GM12878 (cell line): ENCODE data around the gene ZNF653. TPM values are rescaled to one million over a fixed set of nuclear protein-coding genes. Genes with fewer than 3 reads are reported as not detected.

Experiments
- BMI1 ChIP-seq: fragments of 450-650 bp; IDR thresholded peaks from 2 replicates; pipeline ENCODE4 v1.6.1; 2016; ENCODE audit warnings: mild to moderate bottlenecking, moderate library complexity, borderline replicate concordance
- CREB1 ChIP-seq: IDR thresholded peaks from 2 replicates; pipeline ENCODE4 v1.6.1; 2012; ENCODE audit warnings: low read depth, mild to moderate bottlenecking, inconsistent platforms
- CREM ChIP-seq: IDR thresholded peaks from 2 replicates; pipeline ENCODE4 v1.6.1; 2014; ENCODE audit warnings: antibody characterized with exemption, low read depth
- EZH2 ChIP-seq: IDR thresholded peaks from 2 replicates; pipeline ENCODE4 v1.6.1; 2012; ENCODE audit warnings: low read depth, mild to moderate bottlenecking, control low read depth, inconsistent platforms, low read length, borderline replicate concordance; ENCODE audit not compliant: control insufficient read depth
- FOXK2 ChIP-seq: fragments of 450-650 bp; IDR thresholded peaks from 2 replicates; pipeline ENCODE4 v1.6.1; 2017; ENCODE audit warnings: mild to moderate bottlenecking, moderate library complexity
- KDM1A ChIP-seq: fragments of 200-600 bp; sonication (generic); IDR thresholded peaks from 2 replicates; pipeline ENCODE4 v1.6.1; 2016; ENCODE audit warnings: borderline replicate concordance
- NFIC ChIP-seq: IDR thresholded peaks from 2 replicates; pipeline ENCODE4 v1.6.1; 2012; ENCODE audit warnings: low read depth, mild to moderate bottlenecking, inconsistent platforms, low read length, moderate library complexity
- NFYB ChIP-seq: IDR thresholded peaks from 2 replicates; pipeline ENCODE4 v1.6.1; 2011; ENCODE audit warnings: low read depth, mild to moderate bottlenecking, low read length, improper control_type of control experiment, moderate library complexity; ENCODE audit not compliant: insufficient read depth
- NRF1 ChIP-seq: conservative IDR thresholded peaks from 2 replicates; pipeline ENCODE4 v1.6.1; 2011; ENCODE audit warnings: mild to moderate bottlenecking, low read depth, low read length, improper control_type of control experiment
- PKNOX1 ChIP-seq: fragments of 450-650 bp; IDR thresholded peaks from 2 replicates; pipeline ENCODE4 v1.6.1; 2016; ENCODE audit warnings: mild to moderate bottlenecking
- PRDM15 ChIP-seq: fragments of 450-650 bp; formaldehyde crosslinking; IDR thresholded peaks from 2 replicates; pipeline ENCODE4 v1.4.0; 2020; ENCODE audit warnings: mild to moderate bottlenecking, moderate library complexity
- SMARCA5 ChIP-seq: fragments of 450-650 bp; IDR thresholded peaks from 2 replicates; pipeline ENCODE4 v1.6.1; 2017; ENCODE audit warnings: mild to moderate bottlenecking
- SP1 ChIP-seq: IDR thresholded peaks from one replicate; pipeline ENCODE4 v1.6.1; 2011; ENCODE audit warnings: low read depth, low read length
- ZBTB11 ChIP-seq: fragments of 450-650 bp; formaldehyde crosslinking; IDR thresholded peaks from 2 replicates; pipeline ENCODE4 v1.5.0; 2022; ENCODE audit warnings: mild to moderate bottlenecking, missing genetic modification characterization
- polyA plus RNA-seq, 11 experiments: library from polyadenylated mRNA; depleted of rRNA in 4 of 11; unstranded in 6 of 11; stranded (reverse) in 5 of 11; fragments of >200 nt; fragmentation: Nextera tagmentation in 4 of 11; fragmentation: Illumina TruSeq in 1 of 11; extraction: Ambion mirVana in 4 of 11; extraction: Trizol in 1 of 11; gene quantifications; 1 replicate in 1 of 11; 2 replicates in 10 of 11; pipeline versions ENCODE4 v1.2.1 to v1.2.3, GENCODE V29; 2011 to 2016; ENCODE audit warnings: inconsistent platforms in 2 of 11, missing spikeins in 2 of 11, low read depth in 1 of 11
- total RNA-seq, 4 experiments: library from RNA; depleted of rRNA in 3 of 4; stranded (reverse); fragments of >200 nt in 3 of 4; fragmentation: Illumina TruSeq in 1 of 4; extraction: Trizol in 1 of 4; gene quantifications; 2 replicates each; pipeline versions ENCODE4 v1.2.1 to v1.2.3, GENCODE V29; 2013 to 2021
- TF ChIP-seq, protein P1 (sequence below): IDR thresholded peaks from 2 replicates; pipeline ENCODE4 v1.6.1; 2012; ENCODE audit warnings: mild to moderate bottlenecking, low read depth, low read length
- TF ChIP-seq, protein P2 (sequence below): fragments of 450-650 bp; IDR thresholded peaks from 2 replicates; pipeline ENCODE4 v1.6.1; 2014; ENCODE audit warnings: mild to moderate bottlenecking

The ZNF653 gene
- total and polyA plus RNA-seq, 10 of the 15 experiments (the other 5 are each of a cell fraction or from before 2014, with no cell fraction given) = 2.2 to 13.2 (median 6.7) TPM; not detected in 2

DNA sequence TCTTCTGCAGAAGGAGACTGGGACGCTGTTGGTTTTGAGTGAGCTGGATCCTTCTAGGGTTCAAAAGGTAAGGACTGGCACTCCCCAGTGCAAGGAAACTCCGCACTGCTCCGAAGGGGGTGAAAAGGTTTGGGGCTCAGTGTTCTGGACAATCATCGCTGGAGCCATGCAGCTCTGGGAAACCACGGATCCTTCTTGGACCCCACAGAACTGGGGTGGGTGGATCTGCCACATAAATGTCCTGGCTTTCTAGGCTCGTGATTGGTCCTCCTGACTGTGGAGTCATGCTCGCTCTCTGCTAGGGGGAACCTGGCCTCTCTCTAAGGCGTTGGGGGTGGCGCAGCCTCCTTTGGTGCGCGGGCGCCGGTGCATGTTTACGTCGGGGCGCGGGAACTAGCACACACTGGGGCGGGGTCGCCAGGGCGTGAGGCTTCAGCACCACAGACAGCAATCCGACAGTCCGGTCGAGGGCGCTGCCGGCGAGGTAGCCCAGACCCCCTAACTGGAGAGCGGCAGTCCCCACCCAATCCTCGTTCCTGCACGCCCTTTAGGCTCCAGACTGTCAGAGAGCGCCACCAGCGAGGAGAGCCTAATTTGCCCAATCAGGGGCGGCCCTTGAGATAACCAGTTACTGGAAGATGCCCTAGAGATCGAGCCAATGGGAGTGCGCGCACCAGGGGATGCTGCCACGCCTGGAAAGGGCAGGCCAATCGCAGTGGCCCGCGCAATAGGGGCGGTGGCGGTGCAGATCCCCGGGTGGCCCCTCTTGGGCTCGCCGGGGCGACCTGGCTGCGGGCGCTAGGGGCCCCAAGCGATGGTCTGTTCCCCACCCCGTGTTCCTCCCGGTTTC is 23.9 kb downstream of the ZNF653 start (continued):
- TF ChIP-seq, protein P1, sequence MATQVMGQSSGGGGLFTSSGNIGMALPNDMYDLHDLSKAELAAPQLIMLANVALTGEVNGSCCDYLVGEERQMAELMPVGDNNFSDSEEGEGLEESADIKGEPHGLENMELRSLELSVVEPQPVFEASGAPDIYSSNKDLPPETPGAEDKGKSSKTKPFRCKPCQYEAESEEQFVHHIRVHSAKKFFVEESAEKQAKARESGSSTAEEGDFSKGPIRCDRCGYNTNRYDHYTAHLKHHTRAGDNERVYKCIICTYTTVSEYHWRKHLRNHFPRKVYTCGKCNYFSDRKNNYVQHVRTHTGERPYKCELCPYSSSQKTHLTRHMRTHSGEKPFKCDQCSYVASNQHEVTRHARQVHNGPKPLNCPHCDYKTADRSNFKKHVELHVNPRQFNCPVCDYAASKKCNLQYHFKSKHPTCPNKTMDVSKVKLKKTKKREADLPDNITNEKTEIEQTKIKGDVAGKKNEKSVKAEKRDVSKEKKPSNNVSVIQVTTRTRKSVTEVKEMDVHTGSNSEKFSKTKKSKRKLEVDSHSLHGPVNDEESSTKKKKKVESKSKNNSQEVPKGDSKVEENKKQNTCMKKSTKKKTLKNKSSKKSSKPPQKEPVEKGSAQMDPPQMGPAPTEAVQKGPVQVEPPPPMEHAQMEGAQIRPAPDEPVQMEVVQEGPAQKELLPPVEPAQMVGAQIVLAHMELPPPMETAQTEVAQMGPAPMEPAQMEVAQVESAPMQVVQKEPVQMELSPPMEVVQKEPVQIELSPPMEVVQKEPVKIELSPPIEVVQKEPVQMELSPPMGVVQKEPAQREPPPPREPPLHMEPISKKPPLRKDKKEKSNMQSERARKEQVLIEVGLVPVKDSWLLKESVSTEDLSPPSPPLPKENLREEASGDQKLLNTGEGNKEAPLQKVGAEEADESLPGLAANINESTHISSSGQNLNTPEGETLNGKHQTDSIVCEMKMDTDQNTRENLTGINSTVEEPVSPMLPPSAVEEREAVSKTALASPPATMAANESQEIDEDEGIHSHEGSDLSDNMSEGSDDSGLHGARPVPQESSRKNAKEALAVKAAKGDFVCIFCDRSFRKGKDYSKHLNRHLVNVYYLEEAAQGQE = peak; percentile 82
- TF ChIP-seq KDM1A (no peak), PKNOX1 (peak; percentile 71), NFIC (no peak), SP1 (peak; percentile 87), SMARCA5 (no peak), PRDM15 (CRISPR knock-in tag) (no peak), CREB1 (0 out of 2 replicates have a peak, but pooled peaks have one; percentile 29), BMI1 (no peak), NRF1 (0 out of 2 replicates have a peak, but pooled peaks have one; percentile 6), EZH2 (no peak), FOXK2 (0 out of 2 replicates have a peak, but pooled peaks have one; percentile 18), NFYB (peak; percentile 81), ZBTB11 (CRISPR knock-in tag) (no peak), CREM (peak; percentile 38)
- TF ChIP-seq, protein P2, sequence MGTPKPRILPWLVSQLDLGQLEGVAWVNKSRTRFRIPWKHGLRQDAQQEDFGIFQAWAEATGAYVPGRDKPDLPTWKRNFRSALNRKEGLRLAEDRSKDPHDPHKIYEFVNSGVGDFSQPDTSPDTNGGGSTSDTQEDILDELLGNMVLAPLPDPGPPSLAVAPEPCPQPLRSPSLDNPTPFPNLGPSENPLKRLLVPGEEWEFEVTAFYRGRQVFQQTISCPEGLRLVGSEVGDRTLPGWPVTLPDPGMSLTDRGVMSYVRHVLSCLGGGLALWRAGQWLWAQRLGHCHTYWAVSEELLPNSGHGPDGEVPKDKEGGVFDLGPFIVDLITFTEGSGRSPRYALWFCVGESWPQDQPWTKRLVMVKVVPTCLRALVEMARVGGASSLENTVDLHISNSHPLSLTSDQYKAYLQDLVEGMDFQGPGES = peak; percentile 70; the same call in 1 of the 2 replicates
